ENCODE data around the gene CCNT1.
A peak's percentile ranks its signal among the peaks of the same experiment; 100 is the strongest.

Gene CCNT1

GRCh38 chr12:48716493-48717251, at the start of gene CCNT1:
Gene CCNT1, minus strand, starts transcription at chr12:48716707. Its CDS starts 32 bp downstream, at chr12:48716675.
- DNase-seq (ENCODE audit: extremely low read depth, low read depth): peak; percentile 100
- H3K4me3 ChIP-seq (replicated peaks; ENCODE audit: low read depth, low read length): peak within 1 kb of the TSS; percentile 83
- peak; percentile 22 for TF ChIP-seq CTCF (IDR thresholded peaks at IDR 0.05; ENCODE audit: low read depth, low read length, missing control alignments)

- no peak for DNase-seq (ENCODE audit: extremely low read depth, low read depth)
- TF ChIP-seq CTCF (IDR thresholded peaks at IDR 0.05; ENCODE audit: low read depth, low read length, missing control alignments): no peak
- H3K4me3 ChIP-seq (replicated peaks; ENCODE audit: low read depth, low read length): no peak overlapping the region
Observed at GRCh38 chr12:48765753-48766162, 49.3 kb upstream of the CCNT1 start.

- DNase-seq (ENCODE audit: extremely low read depth, low read depth): no peak
- no peak overlapping the region for H3K4me3 ChIP-seq (replicated peaks; ENCODE audit: low read depth, low read length)
- no peak for TF ChIP-seq CTCF (IDR thresholded peaks at IDR 0.05; ENCODE audit: low read depth, low read length, missing control alignments)
Observed at GRCh38 chr12:48764521-48764920, 48.0 kb upstream of the CCNT1 start.

- TF ChIP-seq CTCF (IDR thresholded peaks at IDR 0.05; ENCODE audit: low read depth, low read length, missing control alignments): no peak
- no peak overlapping the region for H3K4me3 ChIP-seq (replicated peaks; ENCODE audit: low read depth, low read length)
- DNase-seq (ENCODE audit: extremely low read depth, low read depth): no peak
Observed at GRCh38 chr12:48758737-48759136, 42.2 kb upstream of the CCNT1 start.

- H3K4me3 ChIP-seq (replicated peaks; ENCODE audit: low read depth, low read length): no peak overlapping the region
- TF ChIP-seq CTCF (IDR thresholded peaks at IDR 0.05; ENCODE audit: low read depth, low read length, missing control alignments): no peak
- no peak for DNase-seq (ENCODE audit: extremely low read depth, low read depth)
Observed at GRCh38 chr12:48758186-48758585, 41.7 kb upstream of the CCNT1 start.

GRCh38 chr12:48750769-48751356, 34.4 kb upstream of the CCNT1 start:
- TF ChIP-seq CTCF (IDR thresholded peaks at IDR 0.05; ENCODE audit: low read depth, low read length, missing control alignments): no peak
- H3K4me3 ChIP-seq (replicated peaks; ENCODE audit: low read depth, low read length): no peak overlapping the region
- no peak for DNase-seq (ENCODE audit: extremely low read depth, low read depth)
